Measurements from ENCODE around the gene GUF1. TPM values are rescaled to one million over a fixed set of nuclear protein-coding genes. Genes with fewer than 3 reads are reported as not detected.

The GUF1 gene, protein sequence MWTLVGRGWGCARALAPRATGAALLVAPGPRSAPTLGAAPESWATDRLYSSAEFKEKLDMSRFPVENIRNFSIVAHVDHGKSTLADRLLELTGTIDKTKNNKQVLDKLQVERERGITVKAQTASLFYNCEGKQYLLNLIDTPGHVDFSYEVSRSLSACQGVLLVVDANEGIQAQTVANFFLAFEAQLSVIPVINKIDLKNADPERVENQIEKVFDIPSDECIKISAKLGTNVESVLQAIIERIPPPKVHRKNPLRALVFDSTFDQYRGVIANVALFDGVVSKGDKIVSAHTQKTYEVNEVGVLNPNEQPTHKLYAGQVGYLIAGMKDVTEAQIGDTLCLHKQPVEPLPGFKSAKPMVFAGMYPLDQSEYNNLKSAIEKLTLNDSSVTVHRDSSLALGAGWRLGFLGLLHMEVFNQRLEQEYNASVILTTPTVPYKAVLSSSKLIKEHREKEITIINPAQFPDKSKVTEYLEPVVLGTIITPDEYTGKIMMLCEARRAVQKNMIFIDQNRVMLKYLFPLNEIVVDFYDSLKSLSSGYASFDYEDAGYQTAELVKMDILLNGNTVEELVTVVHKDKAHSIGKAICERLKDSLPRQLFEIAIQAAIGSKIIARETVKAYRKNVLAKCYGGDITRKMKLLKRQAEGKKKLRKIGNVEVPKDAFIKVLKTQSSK
- total RNA-seq = 10 to 100 TPM; 18.0 to 20.6 TPM

DNA sequence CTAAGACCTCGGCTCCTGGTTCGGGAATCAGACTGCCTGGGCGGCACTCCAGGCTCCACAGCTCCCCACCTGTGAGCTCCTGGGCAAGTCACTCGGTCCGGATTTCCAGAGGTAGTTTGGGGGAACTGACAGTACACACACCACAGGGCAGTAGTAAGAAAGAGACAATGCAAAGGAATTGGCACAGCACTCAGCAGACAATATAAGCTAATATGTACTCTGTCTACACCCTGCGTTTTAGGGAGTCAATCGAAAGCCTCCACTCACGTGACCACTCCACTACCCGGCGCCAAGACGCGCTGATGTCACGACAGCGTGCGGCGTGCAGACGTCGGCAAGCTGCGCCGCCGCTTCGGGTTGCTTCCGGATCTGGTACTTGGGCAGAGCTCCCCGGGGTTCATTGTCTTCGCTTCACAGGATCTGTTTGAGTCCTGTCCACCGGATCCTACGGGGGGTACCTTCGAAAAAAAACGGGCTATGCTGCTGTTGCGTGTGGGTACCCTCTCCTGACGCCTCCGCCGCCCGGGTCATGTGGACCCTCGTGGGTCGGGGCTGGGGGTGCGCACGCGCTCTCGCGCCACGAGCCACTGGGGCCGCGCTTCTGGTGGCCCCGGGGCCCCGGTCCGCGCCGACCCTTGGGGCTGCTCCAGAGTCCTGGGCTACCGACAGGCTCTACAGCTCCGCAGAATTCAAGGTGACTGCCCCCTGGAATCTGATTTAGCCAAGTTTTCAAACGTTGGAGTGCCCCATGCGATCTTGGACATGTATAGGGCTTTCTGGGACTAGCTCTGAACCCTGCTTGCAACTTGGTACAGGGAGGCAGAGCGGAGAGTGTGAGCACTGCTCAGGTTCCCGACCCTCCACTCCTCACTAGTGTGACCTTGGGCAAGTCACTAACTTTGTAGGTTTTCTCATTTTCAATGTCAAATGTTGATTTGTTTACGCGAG, at the start of gene GUF1:
Gene GUF1 (plus strand): TSS at position 327 of the 948 bp plus-strand sequence. CDS start 203 bp downstream, at position 530.
- no peaks in the 10 kb centered on the region for H3K9me3 Mint-ChIP-seq
- H3K36me3 Mint-ChIP-seq (ENCODE audit: low read depth) = peaks cover 10% of the 10 kb centered on the region
- H3K27me3 Mint-ChIP-seq = no peaks in the 10 kb centered on the region
- ChIA-PET POLR2A (interaction anchor here (1.0 to 3.4 kb wide), 16 partner anchors 9 to 53 kb away, joined by 3 to 71 read pairs (median 8); partner anchors contain the start of gene GNPDA2), CTCF (interaction anchor here (1.0 to 2.0 kb wide), 7 partner anchors 10 to 50 kb away, joined by 3 to 6 read pairs (median 4); partner anchors contain the start of gene GNPDA2)
- DNase-seq = peak; percentile 92
- H3K27ac Mint-ChIP-seq = peak within 1 kb of the TSS; percentile 94
- H3K4me1 Mint-ChIP-seq = peaks cover 38% of the 10 kb centered on the region
- peak within 1 kb of the TSS; percentile 95 for H3K4me3 Mint-ChIP-seq

DNA sequence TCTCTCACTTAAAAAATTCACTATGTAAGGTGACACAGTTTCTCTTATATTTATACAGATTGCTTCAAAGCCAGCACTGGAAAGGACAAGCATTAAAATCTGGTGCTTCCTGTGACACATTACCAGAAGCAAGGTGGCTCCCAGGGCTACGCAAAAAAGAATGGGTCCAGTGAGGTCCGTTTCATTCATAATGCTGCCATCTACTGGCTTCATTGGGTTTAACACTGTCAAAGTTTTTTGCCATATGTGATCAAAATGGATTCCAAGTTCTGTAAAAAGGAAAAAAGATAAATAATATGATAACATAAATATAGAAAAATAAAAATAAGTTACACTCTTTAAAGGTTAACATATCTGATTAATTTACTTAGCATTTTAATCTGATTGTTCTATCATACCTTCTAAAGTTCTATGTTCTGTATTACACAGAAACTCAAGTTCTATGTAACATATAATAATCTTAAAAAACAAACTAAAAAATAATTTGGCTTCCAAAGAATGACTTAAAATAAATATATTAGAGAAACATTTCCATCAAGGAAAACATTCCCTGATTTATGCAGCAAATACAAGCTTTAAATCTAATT, 48.8 kb upstream of the GUF1 start:
- CTCF ChIA-PET = interaction anchor here (0.8 to 1.9 kb wide), 3 partner anchors 23 to 181 kb away, joined by 3 to 11 read pairs (median 3); partner anchors contain the start of genes GUF1 and KCTD8

DNA sequence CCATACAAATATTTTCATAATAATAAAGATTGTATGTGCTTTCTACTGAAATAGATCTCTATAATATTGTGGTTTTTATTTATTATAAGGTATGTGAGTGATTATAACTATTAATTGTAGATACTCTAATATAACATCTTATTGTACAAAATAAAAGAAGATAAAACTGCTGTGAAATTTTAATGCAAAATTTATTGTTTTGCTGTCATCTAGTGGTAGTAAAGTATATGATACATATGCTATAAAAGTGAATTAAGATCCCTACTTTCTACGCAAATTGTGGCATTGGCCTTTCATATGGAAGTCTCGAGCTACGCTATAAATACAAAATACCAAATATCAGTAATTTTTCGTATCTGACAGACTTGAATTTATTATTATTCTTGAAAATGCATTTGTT, 46.1 kb upstream of the GUF1 start:
- no peaks in the 10 kb centered on the region for H3K36me3 Mint-ChIP-seq (ENCODE audit: low read depth)
- H3K9me3 Mint-ChIP-seq = no peaks in the 10 kb centered on the region
- H3K27me3 Mint-ChIP-seq = no peaks in the 10 kb centered on the region
- ChIA-PET POLR2A (no interaction called here), CTCF (interaction anchor here (0.8 kb wide), 1 partner anchor 183 kb away, joined by 3 read pairs; the partner anchor contains the start of gene KCTD8)
- DNase-seq = no peak
- H3K4me1 Mint-ChIP-seq = no peaks in the 10 kb centered on the region
- no peak overlapping the region for H3K4me3 Mint-ChIP-seq
- no peak overlapping the region for H3K27ac Mint-ChIP-seq

More for the DNA sequence above, 48.8 kb upstream of the GUF1 start:
- no peak overlapping the region for H3K4me3 Mint-ChIP-seq
- peak; percentile 30 for DNase-seq
- no peaks in the 10 kb centered on the region for H3K36me3 Mint-ChIP-seq (ENCODE audit: low read depth)
- H3K4me1 Mint-ChIP-seq = no peaks in the 10 kb centered on the region
- POLR2A ChIA-PET = no interaction called here
- H3K9me3 Mint-ChIP-seq = no peaks in the 10 kb centered on the region
- no peaks in the 10 kb centered on the region for H3K27me3 Mint-ChIP-seq
- H3K27ac Mint-ChIP-seq = no peak overlapping the region

DNA sequence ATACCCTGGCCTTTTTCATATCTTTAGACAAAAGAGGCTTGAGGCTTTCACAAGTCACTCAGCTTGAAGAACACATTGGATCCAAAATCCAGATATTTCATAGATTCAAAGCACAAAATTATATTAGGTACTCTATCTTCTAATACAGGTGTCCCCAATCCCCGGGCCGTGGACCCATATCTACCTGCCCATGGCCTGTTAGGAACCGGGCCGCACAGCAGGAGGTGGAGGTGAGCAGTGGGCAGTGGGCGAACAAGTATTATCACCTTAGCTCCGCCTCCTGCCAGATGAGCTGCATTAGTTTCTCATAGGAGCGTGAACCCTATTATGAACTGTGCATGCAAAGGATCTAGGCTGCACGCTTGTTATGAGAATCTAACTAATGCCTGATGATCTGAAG, 45.5 kb upstream of the GUF1 start:
- no peak for DNase-seq
- Mint-ChIP-seq H3K27me3 (no peaks in the 10 kb centered on the region), H3K36me3 (ENCODE audit: low read depth) (no peaks in the 10 kb centered on the region), H3K4me3 (no peak overlapping the region), H3K27ac (no peak overlapping the region), H3K9me3 (no peaks in the 10 kb centered on the region), H3K4me1 (no peaks in the 10 kb centered on the region)
- CTCF ChIA-PET = no interaction called here
- POLR2A ChIA-PET = no interaction called here

DNA sequence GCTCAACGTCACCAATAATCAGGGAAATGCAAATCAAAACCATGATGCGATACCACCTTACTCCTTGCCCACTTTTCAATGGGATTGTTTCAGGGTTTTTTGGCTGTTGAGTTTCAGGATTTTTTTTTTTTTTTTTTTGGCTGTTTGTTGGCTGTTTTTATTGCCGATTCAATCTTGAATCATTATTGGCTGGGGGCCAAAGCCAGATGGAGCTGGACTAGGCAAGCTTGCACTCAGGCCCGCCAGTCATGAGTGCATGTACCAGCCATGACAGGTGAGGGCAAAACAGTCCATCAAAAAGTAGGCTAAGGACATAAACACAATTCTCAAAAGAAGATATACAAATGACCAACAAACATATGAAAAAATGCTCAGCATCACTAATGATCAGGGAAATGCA, 40.1 kb upstream of the GUF1 start:
- DNase-seq = no peak
- no peaks in the 10 kb centered on the region for H3K27me3 Mint-ChIP-seq
- POLR2A ChIA-PET = no interaction called here
- H3K9me3 Mint-ChIP-seq = peaks cover 5% of the 10 kb centered on the region
- no peak overlapping the region for H3K27ac Mint-ChIP-seq
- H3K4me3 Mint-ChIP-seq = no peak overlapping the region
- CTCF ChIA-PET = no interaction called here
- H3K36me3 Mint-ChIP-seq (ENCODE audit: low read depth) = no peaks in the 10 kb centered on the region
- no peaks in the 10 kb centered on the region for H3K4me1 Mint-ChIP-seq

DNA sequence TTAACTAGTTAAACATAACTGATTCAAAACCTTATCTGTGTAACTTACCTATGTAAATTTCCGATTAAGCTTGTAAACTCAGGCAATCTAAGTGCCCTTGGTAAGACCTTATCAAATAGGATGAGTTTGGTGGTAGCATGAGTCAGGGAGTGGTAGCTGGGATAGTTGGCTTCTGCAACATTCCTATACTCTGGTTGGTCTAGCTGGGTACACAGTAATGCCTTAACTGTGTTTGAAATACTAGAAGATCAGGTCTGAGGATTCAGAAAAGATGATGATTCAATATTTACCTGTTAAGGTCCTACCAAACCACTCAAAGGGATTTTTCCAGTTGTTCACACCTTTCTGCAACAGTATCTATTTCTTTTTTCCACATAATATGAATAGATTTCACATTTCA, 32.1 kb upstream of the GUF1 start:
- Mint-ChIP-seq H3K27me3 (no peaks in the 10 kb centered on the region), H3K27ac (no peak overlapping the region), H3K9me3 (peaks cover 5% of the 10 kb centered on the region), H3K4me3 (no peak overlapping the region), H3K36me3 (ENCODE audit: low read depth) (no peaks in the 10 kb centered on the region), H3K4me1 (no peaks in the 10 kb centered on the region)
- POLR2A ChIA-PET = no interaction called here
- CTCF ChIA-PET = no interaction called here
- DNase-seq = no peak

DNA sequence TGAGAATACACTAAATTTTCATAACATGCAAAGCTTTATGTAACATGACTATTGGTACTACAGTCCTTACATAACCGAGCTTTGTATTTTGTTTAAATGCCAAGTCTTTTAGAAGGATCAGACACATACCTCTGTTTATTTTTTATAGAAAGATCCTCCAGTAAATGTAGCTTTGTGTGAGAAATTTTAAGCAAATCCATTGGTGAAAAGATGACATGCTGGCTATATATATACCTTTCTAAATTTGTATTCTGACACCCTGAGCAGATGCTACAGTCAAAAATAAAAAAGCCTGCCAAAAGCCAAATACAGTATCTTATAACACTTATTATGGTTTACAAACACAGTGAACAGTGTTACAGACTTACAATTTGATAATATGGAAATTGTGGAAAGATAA, 26.8 kb upstream of the GUF1 start, which contains the start of gene YIPF7:
Gene YIPF7 (minus strand): TSS at position 201 of the 400 bp plus-strand sequence. CDS start 1,525 bp downstream, outside the sequence.
- DNase-seq = no peak
- no peaks in the 10 kb centered on the region for H3K9me3 Mint-ChIP-seq
- peaks cover 15% of the 10 kb centered on the region for H3K27me3 Mint-ChIP-seq
- POLR2A ChIA-PET = no interaction called here
- no peak within 1 kb of the TSS for H3K27ac Mint-ChIP-seq
- no peaks in the 10 kb centered on the region for H3K36me3 Mint-ChIP-seq (ENCODE audit: low read depth)
- CTCF ChIA-PET = no interaction called here
- no peak within 1 kb of the TSS for H3K4me3 Mint-ChIP-seq
- no peaks in the 10 kb centered on the region for H3K4me1 Mint-ChIP-seq

DNA sequence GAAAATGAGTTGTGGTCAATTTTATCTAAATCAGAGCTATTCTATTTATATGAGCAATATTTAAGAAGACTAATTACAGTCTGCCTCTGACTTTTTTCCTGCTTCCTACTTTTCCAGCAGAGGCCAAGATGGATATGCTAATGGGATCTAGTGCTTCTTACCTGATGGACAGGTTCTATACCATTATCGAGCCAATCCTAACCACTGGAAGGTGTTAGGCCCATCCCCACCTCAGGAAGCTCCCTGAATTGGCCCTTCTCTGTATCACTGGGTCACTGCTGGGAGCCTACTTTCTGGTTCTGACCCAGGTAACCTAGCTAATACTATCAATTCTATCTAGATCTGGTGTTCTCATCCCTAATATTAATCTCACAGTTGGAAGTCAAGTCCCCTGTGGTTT, 26.2 kb upstream of the GUF1 start:
- Mint-ChIP-seq H3K4me1 (no peaks in the 10 kb centered on the region), H3K4me3 (no peak overlapping the region), H3K9me3 (no peaks in the 10 kb centered on the region), H3K27me3 (peaks cover 15% of the 10 kb centered on the region), H3K36me3 (ENCODE audit: low read depth) (no peaks in the 10 kb centered on the region), H3K27ac (no peak overlapping the region)
- DNase-seq = no peak
- POLR2A ChIA-PET = no interaction called here
- CTCF ChIA-PET = interaction anchor here (0.9 kb wide), 1 partner anchor 22 kb away, joined by 3 read pairs; no protein-coding TSS in a partner anchor

DNA sequence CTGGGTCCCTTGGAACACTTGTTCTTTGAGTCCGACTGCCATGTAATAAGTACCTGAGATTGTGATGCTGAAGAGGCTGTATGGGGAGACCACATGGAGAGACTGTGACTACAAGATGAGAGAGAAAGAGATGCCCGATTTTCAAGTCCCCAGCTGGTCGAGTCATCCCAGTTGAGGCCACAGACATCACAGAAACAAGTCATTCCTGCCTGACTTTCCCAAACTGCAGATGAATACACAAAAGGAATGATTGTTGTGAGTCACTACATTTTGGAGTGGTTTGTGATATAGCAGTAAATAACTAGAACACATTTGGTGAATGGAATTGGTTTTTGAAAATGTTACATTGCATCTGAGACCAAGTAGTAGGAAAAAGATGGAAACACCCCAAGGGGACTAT, 17.8 kb upstream of the GUF1 start:
- Mint-ChIP-seq H3K4me3 (no peak overlapping the region), H3K4me1 (no peaks in the 10 kb centered on the region), H3K27ac (no peak overlapping the region), H3K36me3 (ENCODE audit: low read depth) (no peaks in the 10 kb centered on the region), H3K27me3 (peaks cover 10% of the 10 kb centered on the region), H3K9me3 (no peaks in the 10 kb centered on the region)
- POLR2A ChIA-PET = no interaction called here
- CTCF ChIA-PET = no interaction called here
- no peak for DNase-seq

DNA sequence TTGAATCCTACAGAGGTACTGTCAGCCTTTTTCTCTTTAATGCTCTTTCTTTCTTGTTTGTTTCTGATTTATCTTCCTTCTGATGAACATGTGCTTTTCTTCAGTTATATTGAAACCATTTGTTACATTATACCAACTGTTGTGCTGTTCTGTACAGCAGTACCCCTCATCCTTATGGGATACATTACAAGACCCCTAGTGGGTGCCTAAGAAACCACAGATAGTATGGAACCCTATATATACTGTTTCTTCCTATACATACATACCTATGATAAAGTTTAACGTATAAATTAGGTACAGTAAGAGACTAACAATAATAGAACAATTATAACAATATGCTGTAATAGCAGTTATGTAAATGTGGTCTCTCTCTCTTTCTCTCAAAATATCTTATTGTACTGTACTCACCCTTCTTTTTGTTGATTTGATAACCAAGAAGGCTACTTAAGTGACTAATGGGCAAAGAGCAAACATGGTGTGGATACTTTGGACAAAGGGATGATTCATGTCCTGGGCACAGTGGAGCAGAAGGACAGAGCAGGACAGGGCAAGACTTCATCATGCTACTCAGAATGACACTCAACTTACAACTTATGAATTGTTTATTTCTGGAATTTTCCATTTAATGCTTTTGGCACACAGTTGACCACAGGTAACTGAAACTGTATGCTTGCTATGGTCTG, 16.1 kb upstream of the GUF1 start:
- POLR2A ChIA-PET = interaction anchor here (1.1 kb wide), 1 partner anchor 17 kb away, joined by 3 read pairs; no protein-coding TSS in a partner anchor
- DNase-seq = no peak
- Mint-ChIP-seq H3K9me3 (no peaks in the 10 kb centered on the region), H3K4me3 (no peak overlapping the region), H3K27me3 (peaks cover 7% of the 10 kb centered on the region), H3K4me1 (no peaks in the 10 kb centered on the region), H3K27ac (no peak overlapping the region), H3K36me3 (ENCODE audit: low read depth) (no peaks in the 10 kb centered on the region)
- CTCF ChIA-PET = no interaction called here

DNA sequence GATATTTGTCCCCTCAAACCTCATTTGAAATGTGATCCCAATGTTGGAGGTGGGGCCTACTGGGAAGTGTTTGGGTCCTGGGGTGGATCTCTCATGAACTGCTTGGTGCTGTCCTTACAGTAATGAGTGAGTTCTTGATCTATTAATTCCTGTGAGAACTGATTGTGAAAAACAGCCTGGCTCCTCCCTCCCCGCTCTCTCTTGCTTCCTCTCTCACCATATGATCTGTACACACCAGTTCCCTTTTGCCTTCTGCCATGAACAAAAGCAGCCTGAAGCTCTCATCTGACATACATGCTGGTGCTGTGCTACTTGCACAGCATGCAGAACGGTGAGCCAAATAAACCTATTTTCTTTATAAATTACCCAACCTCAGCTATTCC, 15.6 kb upstream of the GUF1 start:
- Mint-ChIP-seq H3K36me3 (ENCODE audit: low read depth) (no peaks in the 10 kb centered on the region), H3K9me3 (no peaks in the 10 kb centered on the region), H3K27ac (no peak overlapping the region), H3K4me3 (no peak overlapping the region), H3K4me1 (peaks cover 2% of the 10 kb centered on the region), H3K27me3 (peaks cover 7% of the 10 kb centered on the region)
- ChIA-PET POLR2A (interaction anchor here (1.1 kb wide), 2 partner anchors 15 to 17 kb away, joined by 3 read pairs; partner anchors contain the start of gene GUF1), CTCF (no interaction called here)
- no peak for DNase-seq

Measured in activated CD4-positive, alpha-beta memory T cell treated with anti-CD3 and anti-CD28 coated beads, Interleukin-2, amount 10 ng/mL, durations not matched to agents 7 days and 5 days (primary cell).